Gastrocnemius medialis (tissue), 4 donors: ENCODE measurements around the gene DDX56. TPM values are rescaled to one million over a fixed set of nuclear protein-coding genes. Genes with fewer than 3 reads are reported as not detected.
A peak's percentile ranks its signal among the peaks of the same experiment; 100 is the strongest.

ENCODE experiments used
- ATAC-seq, 2 donors: fragments of 150-250 bp; one replicate each; pipeline ENCODE4 v1.9.1; 2016
- DNase-seq, 2 donors: peaks; one replicate each; pipeline ENCODE4 v3.0.0-alpha.2; 2019
- H3K27ac ChIP-seq, 4 donors: fragments of 200-600 bp; sonication (generic); 1 replicate in 1 of 4; 2 replicates in 3 of 4; pipeline ENCODE4 v1.5.1; 2016 to 2018; ENCODE audit warnings: mild to moderate bottlenecking in 2 of 4, moderate library complexity in 1 of 4
- H3K27me3 ChIP-seq, 3 donors: fragments of 200-600 bp; sonication (generic) in 2 of 3; 1 replicate in 1 of 3; 2 replicates in 2 of 3; pipeline versions ENCODE4 v1.5.1 to v1.6.0; 2016 to 2019; ENCODE audit warnings: mild to moderate bottlenecking in 1 of 3, moderate library complexity in 1 of 3
- H3K36me3 ChIP-seq, 2 donors: fragments of 200-600 bp; sonication (generic) in 1 of 2; one replicate each; pipeline ENCODE4 v1.5.1; 2017 to 2018
- H3K4me1 ChIP-seq, 2 donors: fragments of 200-600 bp; sonication (generic) in 1 of 2; one replicate each; pipeline ENCODE4 v1.5.1; 2016 to 2017; ENCODE audit warnings: mild to moderate bottlenecking in 2 of 2
- H3K4me3 ChIP-seq, 4 donors: fragments of 200-600 bp; sonication (generic) in 3 of 4; 1 replicate in 1 of 4; 2 replicates in 3 of 4; pipeline ENCODE4 v1.5.1; 2016 to 2019; ENCODE audit warnings: mild to moderate bottlenecking in 2 of 4
- H3K9me3 ChIP-seq, 3 donors: fragments of 200-600 bp; sonication (generic) in 2 of 3; 1 replicate in 1 of 3; 2 replicates in 2 of 3; pipeline ENCODE4 v1.5.1; 2016 to 2019
- POLR2A ChIP-seq, 2 donors: fragments of 450-650 bp; IDR thresholded peaks; one replicate each; pipeline ENCODE4 v1.6.1; 2017; ENCODE audit warnings: antibody characterized with exemption in 2 of 2, mild to moderate bottlenecking in 2 of 2, moderate library complexity in 2 of 2
- in situ Hi-C, 4 donors: fragments of 200-750 bp; cut with MboI; loops; one replicate each; pipeline versions ENCODE4 v1.15.0 to v1.8.0; 2017; ENCODE audit warnings: low sequenced_read_pairs in 4 of 4
- intact Hi-C: fragments of 100-400 bp; cut with DNase I; formaldehyde crosslinking; loops from one replicate; pipeline ENCODE4 v1.15.1; 2023; ENCODE audit warnings: low total_unique reads
- total RNA-seq, 4 donors: library from RNA; depleted of rRNA; stranded (reverse); fragments of >200 nt; gene quantifications; one replicate each; pipeline versions ENCODE4 v1.1.0 to v1.2.3, GENCODE V29; 2016
- TF ChIP-seq, protein P1 (sequence below), 5 experiments: fragments of 450-650 bp in 3 of 5; fragments of 200-600 bp in 2 of 5; sonication (generic) in 2 of 5; IDR thresholded peaks in 4 of 5; conservative IDR thresholded peaks in 1 of 5; 1 replicate in 4 of 5; 2 replicates in 1 of 5; pipeline ENCODE4 v1.5.1; 2016 to 2019; ENCODE audit warnings: antibody characterized with exemption in 5 of 5, mild to moderate bottlenecking in 3 of 5, moderate library complexity in 3 of 5

Gene DDX56
- total RNA-seq, 4 donors from 2014 or later = 57.7 to 73.2 (median 66.1) TPM

DNA sequence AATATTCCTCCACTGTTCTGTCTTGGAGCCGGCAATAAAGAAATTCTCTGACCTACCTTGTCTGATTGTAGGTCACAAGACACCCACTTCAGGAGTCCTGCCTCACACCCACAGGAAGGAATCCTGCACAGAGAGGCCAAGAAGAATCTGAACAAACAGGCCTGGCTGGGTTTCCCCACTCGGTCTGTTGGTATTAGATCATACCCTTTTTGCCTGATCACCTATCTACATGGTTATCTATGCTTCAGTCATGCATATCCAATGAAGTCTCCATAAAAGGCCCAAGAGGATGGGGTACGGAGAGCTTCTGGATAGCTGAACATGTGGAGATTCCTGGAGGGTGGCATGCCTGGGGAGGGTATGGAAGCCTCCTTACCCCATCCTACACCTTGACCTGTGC lies 45.0 kb upstream of the DDX56 start:
- DNase-seq = no peak
- ATAC-seq = no peak
- Histone ChIP-seq H3K4me3 (no peak overlapping the region), H3K27ac (peak overlapping the region; percentile 66 to 93 (median 74)), H3K27me3 (no peaks in the 10 kb centered on the region), H3K36me3 (no peaks in the 10 kb centered on the region), H3K9me3 (no peaks in the 10 kb centered on the region), H3K4me1 (peaks cover 78 to 85% of the 10 kb centered on the region in 2 donors)
- in situ Hi-C loops (no loop called here), intact Hi-C loops (no loop called here)
- TF ChIP-seq, protein P1, sequence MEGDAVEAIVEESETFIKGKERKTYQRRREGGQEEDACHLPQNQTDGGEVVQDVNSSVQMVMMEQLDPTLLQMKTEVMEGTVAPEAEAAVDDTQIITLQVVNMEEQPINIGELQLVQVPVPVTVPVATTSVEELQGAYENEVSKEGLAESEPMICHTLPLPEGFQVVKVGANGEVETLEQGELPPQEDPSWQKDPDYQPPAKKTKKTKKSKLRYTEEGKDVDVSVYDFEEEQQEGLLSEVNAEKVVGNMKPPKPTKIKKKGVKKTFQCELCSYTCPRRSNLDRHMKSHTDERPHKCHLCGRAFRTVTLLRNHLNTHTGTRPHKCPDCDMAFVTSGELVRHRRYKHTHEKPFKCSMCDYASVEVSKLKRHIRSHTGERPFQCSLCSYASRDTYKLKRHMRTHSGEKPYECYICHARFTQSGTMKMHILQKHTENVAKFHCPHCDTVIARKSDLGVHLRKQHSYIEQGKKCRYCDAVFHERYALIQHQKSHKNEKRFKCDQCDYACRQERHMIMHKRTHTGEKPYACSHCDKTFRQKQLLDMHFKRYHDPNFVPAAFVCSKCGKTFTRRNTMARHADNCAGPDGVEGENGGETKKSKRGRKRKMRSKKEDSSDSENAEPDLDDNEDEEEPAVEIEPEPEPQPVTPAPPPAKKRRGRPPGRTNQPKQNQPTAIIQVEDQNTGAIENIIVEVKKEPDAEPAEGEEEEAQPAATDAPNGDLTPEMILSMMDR (IDR thresholded peaks at IDR 0.05 in 4 of 5, conservative IDR thresholded peaks at IDR 0.05 in 1 of 5) = no peak
- no peak for TF ChIP-seq POLR2A (IDR thresholded peaks at IDR 0.05)

DNA sequence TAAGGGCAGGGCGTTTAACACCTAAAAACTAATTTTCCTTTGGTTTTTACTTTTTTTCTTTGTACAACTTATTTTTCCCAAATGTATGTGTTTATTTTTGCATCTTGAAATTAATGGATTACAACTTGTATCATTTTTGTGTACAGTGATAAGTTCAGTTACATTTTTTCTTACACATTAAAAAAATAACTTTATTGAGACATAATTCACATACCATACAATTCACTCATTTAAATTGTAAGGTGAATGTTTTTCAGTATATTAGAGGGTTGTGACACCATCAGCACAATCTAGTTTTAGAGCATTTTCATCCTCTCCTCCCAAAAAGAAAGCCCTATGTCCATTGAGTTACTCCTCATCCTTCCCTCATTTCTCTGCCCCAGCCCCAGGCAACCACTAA lies 44.3 kb upstream of the DDX56 start:
- TF ChIP-seq POLR2A (IDR thresholded peaks at IDR 0.05) = no peak
- TF ChIP-seq, protein P1 (IDR thresholded peaks at IDR 0.05 in 4 of 5, conservative IDR thresholded peaks at IDR 0.05 in 1 of 5) = no peak
- no peaks in the 10 kb centered on the region for H3K27me3 ChIP-seq
- H3K27ac ChIP-seq = peak overlapping the region; percentile 66 to 93 (median 74)
- no peak for DNase-seq
- no peaks in the 10 kb centered on the region for H3K36me3 ChIP-seq
- in situ Hi-C loops (no loop called here), intact Hi-C loops (no loop called here)
- no peaks in the 10 kb centered on the region for H3K9me3 ChIP-seq
- peaks cover 75 to 88% of the 10 kb centered on the region in 2 donors for H3K4me1 ChIP-seq
- ATAC-seq = no peak
- no peak overlapping the region for H3K4me3 ChIP-seq

DNA sequence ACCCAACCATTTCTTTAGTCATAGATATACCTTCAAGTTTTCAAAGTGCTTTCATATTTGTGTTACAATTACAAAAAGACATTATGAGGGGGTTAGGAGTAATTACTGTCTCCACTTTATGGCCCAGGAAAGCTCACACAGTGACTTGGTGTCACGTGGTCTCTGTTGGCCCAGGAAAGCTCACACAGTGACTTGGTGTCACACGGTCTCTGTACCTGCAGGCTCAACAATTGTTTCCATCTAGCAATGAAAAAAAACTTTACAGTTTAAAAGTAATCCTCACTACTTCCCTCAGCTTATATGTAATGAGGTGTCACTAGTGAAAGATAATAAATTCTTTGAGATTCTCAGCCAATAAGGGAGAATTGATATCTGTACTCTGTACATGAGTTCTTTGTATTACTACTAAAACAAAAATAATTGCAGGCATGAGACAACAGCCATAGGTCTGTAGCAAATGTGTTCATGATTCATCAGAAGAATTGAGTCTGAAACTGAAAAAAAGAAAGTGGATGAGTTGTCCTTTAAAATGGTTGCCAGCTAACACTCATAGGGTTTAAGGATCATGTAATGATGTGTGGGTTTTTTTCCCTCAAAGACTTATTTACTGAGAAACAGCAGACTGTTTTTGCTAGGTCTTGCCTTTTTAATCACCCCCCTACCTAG lies 43.6 kb upstream of the DDX56 start:
- in situ Hi-C loops = no loop called here
- no peaks in the 10 kb centered on the region for H3K9me3 ChIP-seq
- ATAC-seq (peak; percentile 42 to 66), DNase-seq (no peak)
- H3K27me3 ChIP-seq = no peaks in the 10 kb centered on the region
- H3K36me3 ChIP-seq = no peaks in the 10 kb centered on the region
- no peak overlapping the region for H3K4me3 ChIP-seq
- peaks cover 68 to 87% of the 10 kb centered on the region in 2 donors for H3K4me1 ChIP-seq
- TF ChIP-seq, protein P1 (IDR thresholded peaks at IDR 0.05 in 4 of 5, conservative IDR thresholded peaks at IDR 0.05 in 1 of 5) = no peak
- no peak for TF ChIP-seq POLR2A (IDR thresholded peaks at IDR 0.05)
- intact Hi-C loops = no loop called here
- H3K27ac ChIP-seq = peak overlapping the region; percentile 66 to 93 (median 74)

DNA sequence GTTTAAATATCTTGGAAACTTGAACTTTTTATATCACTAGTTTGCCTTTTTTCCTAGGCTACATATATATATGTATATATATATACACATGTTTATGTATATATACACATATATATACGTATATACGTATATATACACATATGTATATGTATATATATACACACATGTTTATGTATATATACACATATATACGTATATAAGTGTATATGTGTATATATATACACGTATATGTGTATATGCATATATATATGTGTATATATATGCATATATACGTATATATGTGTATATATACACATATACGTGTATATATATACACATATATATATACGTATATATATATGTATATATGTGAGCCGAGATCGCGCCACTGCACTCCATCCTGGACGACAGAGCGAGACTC lies 42.8 kb upstream of the DDX56 start:
- intact Hi-C loops = no loop called here
- no peak for TF ChIP-seq POLR2A (IDR thresholded peaks at IDR 0.05)
- TF ChIP-seq, protein P1 (IDR thresholded peaks at IDR 0.05 in 4 of 5, conservative IDR thresholded peaks at IDR 0.05 in 1 of 5) = no peak
- Histone ChIP-seq H3K4me3 (no peak overlapping the region), H3K36me3 (no peaks in the 10 kb centered on the region), H3K9me3 (no peaks in the 10 kb centered on the region), H3K27me3 (no peaks in the 10 kb centered on the region), H3K27ac (peak overlapping the region; percentile 63 to 99 (median 93)), H3K4me1 (peaks cover 60 to 82% of the 10 kb centered on the region in 2 donors)
- no peak for ATAC-seq
- in situ Hi-C loops = no loop called here
- DNase-seq = no peak
